Stimulated activated CD4-positive, alpha-beta T cell treated with anti-CD3 and anti-CD28 coated beads, Interleukin-12 subunit alpha, Interleukin-12 subunit beta, amount 100 ng/mL, for 24 hours (primary cell): ENCODE data around the gene CD164L2.
"Not testable (repeated sequence)": the region's sequence is repeated elsewhere in the genome, so short reads cannot be mapped to it uniquely, and the experiment has no call there.

Experiments
- DNase-seq, 2 experiments: peaks; one replicate each; pipeline ENCODE4 v3.0.0-alpha.2; 2020; ENCODE audit warnings: low read depth in 2 of 2

Gene CD164L2

GRCh38 chr1:27383039-27383605, at the start of gene CD164L2:
TSS of gene CD164L2 (minus strand) at chr1:27383333. CDS start at chr1:27383239, 94 bp downstream.
- peak in 1 of 2 experiments; percentile 26 for DNase-seq

- not testable (repeated sequence) for DNase-seq
Observed at GRCh38 chr1:27432725-27433124, 49.6 kb upstream of the CD164L2 start.

GRCh38 chr1:27431601-27431940, 48.4 kb upstream of the CD164L2 start:
- no peak for DNase-seq

GRCh38 chr1:27430903-27431600, 47.9 kb upstream of the CD164L2 start:
- DNase-seq, result no peak

GRCh38 chr1:27429029-27429425, 45.9 kb upstream of the CD164L2 start:
- DNase-seq, result no peak

- peak in 1 of 2 experiments; percentile 9 for DNase-seq
Observed at GRCh38 chr1:27428316-27429028, 45.3 kb upstream of the CD164L2 start.

- DNase-seq, result no peak
Observed at GRCh38 chr1:27427816-27428315, 44.7 kb upstream of the CD164L2 start.

- DNase-seq, result no peak
Observed at GRCh38 chr1:27427329-27427728, 44.2 kb upstream of the CD164L2 start.

GRCh38 chr1:27423709-27424108, 40.6 kb upstream of the CD164L2 start:
- no peak for DNase-seq

- peak in 1 of 2 experiments; percentile 49 for DNase-seq
Observed at GRCh38 chr1:27418326-27419185, 35.4 kb upstream of the CD164L2 start.

- no peak for DNase-seq
Observed at GRCh38 chr1:27417713-27418112, 34.6 kb upstream of the CD164L2 start.

- peak in 1 of 2 experiments; percentile 36 for DNase-seq
Observed at GRCh38 chr1:27416387-27417111, 33.4 kb upstream of the CD164L2 start.

GRCh38 chr1:27414091-27414490, 31.0 kb upstream of the CD164L2 start:
- no peak for DNase-seq

- no peak for DNase-seq
Observed at GRCh38 chr1:27413004-27413403, 29.9 kb upstream of the CD164L2 start.

GRCh38 chr1:27412502-27412901, 29.4 kb upstream of the CD164L2 start:
- DNase-seq, result no peak

GRCh38 chr1:27410709-27411108, 27.6 kb upstream of the CD164L2 start:
- no peak for DNase-seq

GRCh38 chr1:27409669-27410068, 26.5 kb upstream of the CD164L2 start:
- DNase-seq, result no peak

- no peak for DNase-seq
Observed at GRCh38 chr1:27408151-27408550, 25.0 kb upstream of the CD164L2 start.

- not testable (repeated sequence) for DNase-seq
Observed at GRCh38 chr1:27406791-27407190, 23.7 kb upstream of the CD164L2 start.

GRCh38 chr1:27406362-27406680, 23.2 kb upstream of the CD164L2 start:
- DNase-seq, result no peak
